GM12801 (cell line): ENCODE data around the gene RNPEP.

Experiments used
- CTCF ChIP-seq: IDR thresholded peaks from one replicate; pipeline ENCODE4 v1.5.1; 2011; ENCODE audit warnings: control low read depth; ENCODE audit not compliant: insufficient read length; ENCODE audit errors: extremely low read depth

The RNPEP gene

DNA sequence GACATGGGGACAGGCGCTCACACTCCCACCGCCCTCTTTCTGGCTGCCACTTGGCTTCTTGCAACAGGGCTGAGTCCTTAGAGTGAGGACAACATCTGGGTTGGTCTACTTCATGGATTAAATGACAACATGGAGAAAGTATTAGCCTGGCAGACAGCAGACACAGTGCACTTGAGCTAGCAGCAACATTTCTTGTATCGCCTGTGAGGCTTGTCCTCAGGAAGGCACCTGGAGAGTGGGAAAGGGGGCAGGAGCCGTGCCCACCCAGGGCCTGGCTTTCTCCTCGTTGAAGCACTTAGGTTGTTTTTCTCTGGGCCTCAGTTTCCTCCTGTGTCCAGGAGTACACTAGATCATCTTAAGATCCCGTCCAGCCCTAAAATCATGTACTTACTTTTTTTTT, 31.6 kb downstream of the RNPEP start:
- TF ChIP-seq CTCF, result no peak

DNA sequence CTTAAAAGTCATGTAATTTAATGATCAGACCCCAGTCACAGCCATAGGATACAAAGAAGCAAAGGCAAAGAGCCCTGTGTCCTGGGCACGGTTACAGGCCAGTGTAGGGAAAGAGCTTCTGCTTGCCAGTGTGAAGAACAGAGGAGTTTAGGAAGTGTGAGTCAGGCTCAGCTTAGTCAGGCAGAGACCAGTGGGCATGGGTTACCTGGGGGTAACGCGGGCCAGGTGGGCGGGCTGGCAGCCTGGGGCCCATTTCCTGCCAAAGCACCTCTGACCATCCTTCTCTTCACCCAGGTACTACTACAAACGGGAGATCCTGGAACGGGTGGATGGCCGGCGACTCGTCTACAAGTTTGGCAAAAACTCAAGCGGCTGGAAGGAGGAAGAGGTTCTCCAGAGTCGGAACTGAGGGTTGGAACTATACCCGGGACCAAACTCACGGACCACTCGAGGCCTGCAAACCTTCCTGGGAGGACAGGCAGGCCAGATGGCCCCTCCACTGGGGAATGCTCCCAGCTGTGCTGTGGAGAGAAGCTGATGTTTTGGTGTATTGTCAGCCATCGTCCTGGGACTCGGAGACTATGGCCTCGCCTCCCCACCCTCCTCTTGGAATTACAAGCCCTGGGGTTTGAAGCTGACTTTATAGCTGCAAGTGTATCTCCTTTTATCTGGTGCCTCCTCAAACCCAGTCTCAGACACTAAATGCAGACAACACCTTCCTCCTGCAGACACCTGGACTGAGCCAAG, 32.6 kb downstream of the RNPEP start:
- no peak for TF ChIP-seq CTCF

- no peak for TF ChIP-seq CTCF
Observed at GRCh38 chr1:202015662-202015937, 33.2 kb downstream of the RNPEP start.

DNA sequence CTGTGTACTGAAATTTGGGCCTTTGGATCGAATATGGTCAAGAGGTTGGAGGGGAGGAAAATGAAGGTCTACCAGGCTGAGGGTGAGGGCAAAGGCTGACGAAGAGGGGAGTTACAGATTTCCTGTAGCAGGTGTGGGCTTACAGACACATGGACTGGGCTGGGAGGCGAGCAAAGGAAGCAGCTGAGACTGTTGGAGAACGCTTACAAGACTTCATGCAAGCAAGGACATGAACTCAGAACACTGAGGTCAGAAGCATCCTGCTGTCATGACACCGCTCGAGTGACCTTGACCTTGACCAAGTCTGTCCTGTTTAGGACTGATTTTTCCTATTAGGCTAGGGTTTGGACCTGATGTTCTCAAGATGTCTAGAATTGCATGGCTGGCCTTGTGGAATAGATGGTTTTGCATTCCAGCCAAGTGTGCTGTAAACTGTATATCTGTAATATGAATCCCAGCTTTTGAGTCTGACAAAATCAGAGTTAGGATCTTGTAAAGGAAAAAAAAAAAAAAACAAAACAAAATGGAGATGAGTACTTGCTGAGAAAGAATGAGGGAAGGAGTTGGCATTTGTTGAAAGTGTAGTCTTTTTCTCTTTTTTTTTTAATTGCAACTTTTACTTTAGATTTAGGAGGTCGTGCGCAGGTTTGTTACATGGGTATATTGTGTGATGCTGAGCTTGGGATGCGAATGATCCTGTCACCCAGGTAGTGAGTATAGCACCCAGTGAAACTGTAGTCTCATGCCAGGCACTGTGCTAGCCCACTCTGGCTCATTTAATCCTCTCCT, 33.8 kb downstream of the RNPEP start:
- no peak for TF ChIP-seq CTCF

GRCh38 chr1:202016811-202017748, 34.6 kb downstream of the RNPEP start:
- no peak for TF ChIP-seq CTCF

DNA sequence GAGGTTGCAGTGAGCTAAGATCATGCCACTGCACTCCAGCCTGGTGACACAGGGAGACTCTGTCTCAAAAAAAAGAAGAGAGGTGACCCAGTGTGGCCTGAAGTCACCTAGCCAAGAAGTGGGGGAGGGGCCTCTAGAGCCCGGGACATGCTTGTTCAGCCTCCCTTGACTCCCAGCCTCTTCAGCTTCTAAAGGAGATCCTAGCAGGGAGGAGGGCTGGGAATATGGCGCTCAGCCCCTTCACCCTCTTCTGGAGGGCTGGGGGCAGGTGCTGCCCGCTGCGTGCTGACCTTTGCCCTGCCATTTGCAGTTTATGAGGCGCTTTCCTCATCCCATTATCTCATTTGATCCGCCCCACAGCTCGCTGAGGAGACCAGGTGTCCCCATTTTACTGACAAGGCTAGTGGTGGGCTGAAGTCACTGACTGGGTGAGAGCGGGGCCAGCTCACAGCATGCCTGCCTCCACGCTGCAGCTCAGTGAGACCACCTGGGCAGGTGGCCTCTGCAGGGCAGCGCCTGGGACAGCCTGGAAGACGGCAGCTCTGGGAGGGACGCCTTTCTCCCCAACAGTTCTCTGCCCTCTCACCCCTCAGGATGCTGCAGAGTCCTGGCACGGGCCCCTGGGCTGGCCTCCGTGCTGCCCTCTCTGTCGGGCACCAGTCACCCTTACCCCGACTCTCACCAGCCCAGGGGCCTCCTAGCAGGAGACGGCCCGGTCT, 35.5 kb downstream of the RNPEP start:
- TF ChIP-seq CTCF, result no peak
